ENCODE measurements around the gene EEPD1. TPM values are rescaled to one million over a fixed set of nuclear protein-coding genes. Genes with fewer than 3 reads are reported as not detected.

EEPD1 gene
- total RNA-seq, 1 experiment from 2014 or later = 48.0 TPM

- no peak overlapping the region for H3K4me3 ChIP-seq (ENCODE audit: low read depth in 2 of 2, low read length in 2 of 2)
- intact Hi-C loops (cut with micrococcal nuclease; ENCODE audit: unreplicated experiment) = no loop called here
- H3K9me3 ChIP-seq (ENCODE audit: control insufficient read depth, insufficient read depth, low read depth, low read length) = peaks cover 10% of the 10 kb centered on the region; the same call in 1 of the 2 replicates
- CTCF ChIA-PET = no interaction called here
- POLR2A ChIA-PET = no interaction called here
- TF ChIP-seq SIN3A (IDR thresholded peaks at IDR 0.05; ENCODE audit: borderline replicate concordance, insufficient read depth, low read depth, low read length) = no peak
- no peak for TF ChIP-seq CTCF (IDR thresholded peaks at IDR 0.05)
- no peak for TF ChIP-seq TCF7L2 (IDR thresholded peaks at IDR 0.05; ENCODE audit: low read depth, low read length)
- no peak for TF ChIP-seq POLR2AphosphoS5 (IDR thresholded peaks at IDR 0.05; ENCODE audit: low read depth, low read length)
- no peak for TF ChIP-seq REST (IDR thresholded peaks at IDR 0.05; ENCODE audit: insufficient read depth in 1 of 2, low read depth in 2 of 2, low read length in 1 of 2)
- H3K4me1 ChIP-seq (ENCODE audit: control insufficient read depth, insufficient read depth, low read length) = peaks cover 5% of the 10 kb centered on the region; the same call in 1 of the 2 replicates
- no peak overlapping the region for H3K27ac ChIP-seq (ENCODE audit: low read length)
- ATAC-seq (no peak), DNase-seq (ENCODE audit: low read depth, low spot score) (no peak)
- H3K27me3 ChIP-seq (ENCODE audit: control insufficient read depth, insufficient read depth, low read length) = no peaks in the 10 kb centered on the region
- in situ Hi-C loops (cut with HindIII; ENCODE audit: low pct_unique_long_range_greater_than_20kb, low sequenced_read_pairs) = no loop called here
- H3K36me3 ChIP-seq (ENCODE audit: control insufficient read depth, insufficient read depth, low read length) = no peaks in the 10 kb centered on the region
- BruUV-seq (replicated peaks) = no TSS peak
Measured at GRCh38 chr7:36149694-36150452, 3.2 kb upstream of the EEPD1 start.

- BruUV-seq (replicated peaks) = no TSS peak
- CTCF ChIA-PET = interaction anchor here (0.6 kb wide), 1 partner anchor 89 kb away, joined by 3 read pairs; no protein-coding TSS in a partner anchor
- Histone ChIP-seq H3K4me1 (ENCODE audit: control insufficient read depth, insufficient read depth, low read length) (peaks cover 13% of the 10 kb centered on the region), H3K4me3 (ENCODE audit: low read depth in 2 of 2, low read length in 2 of 2) (peak overlapping the region; percentile 78 to 85), H3K27me3 (ENCODE audit: control insufficient read depth, insufficient read depth, low read length) (no peaks in the 10 kb centered on the region), H3K36me3 (ENCODE audit: control insufficient read depth, insufficient read depth, low read length) (no peaks in the 10 kb centered on the region), H3K9me3 (ENCODE audit: control insufficient read depth, insufficient read depth, low read depth, low read length) (peaks cover 10% of the 10 kb centered on the region; the same call in 1 of the 2 replicates), H3K27ac (ENCODE audit: low read length) (peak overlapping the region; percentile 95)
- intact Hi-C loops (cut with micrococcal nuclease; ENCODE audit: unreplicated experiment) (no loop called here), in situ Hi-C loops (cut with HindIII; ENCODE audit: low pct_unique_long_range_greater_than_20kb, low sequenced_read_pairs) (no loop called here)
- TF ChIP-seq CTCF (IDR thresholded peaks at IDR 0.05) = no peak
- POLR2A ChIA-PET = interaction anchor here (0.5 to 0.6 kb wide), 3 partner anchors 79 to 1342 kb away, joined by 3 to 6 read pairs (median 4); no protein-coding TSS in a partner anchor
- ATAC-seq (peak; percentile 1; the same call in 1 of the 2 replicates), DNase-seq (ENCODE audit: low read depth, low spot score) (peak; percentile 47)
Measured at GRCh38 chr7:36151921-36152755, 916 bp upstream of the EEPD1 start.

Measured in Panc1 (cell line).